ENCODE results near the gene MCF2L. TPM values are rescaled to one million over a fixed set of nuclear protein-coding genes. Genes with fewer than 3 reads are reported as not detected.

Gene MCF2L
- total RNA-seq, 2 donors from 2014 or later: 48.0 to 49.9 TPM

- peaks cover 8% of the 10 kb centered on the region for H3K4me1 ChIP-seq (ENCODE audit: control insufficient read depth, insufficient read depth, low read length)
- H3K9me3 Mint-ChIP-seq: no peaks in the 10 kb centered on the region
- WGBS, 2 experiments (ENCODE audit: insufficient coverage in 1 of 2, insufficient read length in 1 of 2): 91 to 93% methylated on average over 14 to 19 of the region's 19 CpGs
- no peak overlapping the region for H3K4me3 ChIP-seq (ENCODE audit: low read length)
- H3K9me3 ChIP-seq (ENCODE audit: control insufficient read depth, low read length): no peaks in the 10 kb centered on the region
- no peaks in the 10 kb centered on the region for H3K36me3 ChIP-seq (ENCODE audit: control insufficient read depth, insufficient read depth, low read length)
- no peak for TF ChIP-seq CTCF (conservative IDR thresholded peaks at IDR 0.05)
- H3K27ac ChIP-seq (ENCODE audit: low read depth, low read length): no peak overlapping the region
- H3K9ac ChIP-seq (ENCODE audit: extremely low read depth, low read length, poor library complexity, severe bottlenecking): no peak overlapping the region
- no peak overlapping the region for H3K27ac Mint-ChIP-seq
- peaks cover 3% of the 10 kb centered on the region for H3K36me3 Mint-ChIP-seq (ENCODE audit: low read depth)
- H3K4me3 Mint-ChIP-seq: no peak overlapping the region
- peaks cover 11% of the 10 kb centered on the region for H3K27me3 Mint-ChIP-seq (ENCODE audit: insufficient read depth)
- peaks cover 7% of the 10 kb centered on the region for H3K27me3 ChIP-seq (ENCODE audit: control insufficient read depth, insufficient read depth, low read length, poor library complexity, severe bottlenecking)
- DNase-seq: no peak
- H3K4me1 Mint-ChIP-seq: peaks cover 12% of the 10 kb centered on the region
Measured at GRCh38 chr13:113120300-113121182, 151.5 kb downstream of the MCF2L start.

GRCh38 chr13:113121183-113121927 is 152.3 kb downstream of the MCF2L start:
- no peak overlapping the region for H3K9ac ChIP-seq (ENCODE audit: extremely low read depth, low read length, poor library complexity, severe bottlenecking)
- H3K36me3 ChIP-seq (ENCODE audit: control insufficient read depth, insufficient read depth, low read length): no peaks in the 10 kb centered on the region
- 95 to 96% methylated on average over 13 to 24 of the region's 24 CpGs for WGBS, 2 experiments (ENCODE audit: insufficient coverage in 1 of 2, insufficient read length in 1 of 2)
- peaks cover 8% of the 10 kb centered on the region for H3K4me1 ChIP-seq (ENCODE audit: control insufficient read depth, insufficient read depth, low read length)
- TF ChIP-seq CTCF (conservative IDR thresholded peaks at IDR 0.05): no peak
- H3K9me3 Mint-ChIP-seq: no peaks in the 10 kb centered on the region
- no peaks in the 10 kb centered on the region for H3K9me3 ChIP-seq (ENCODE audit: control insufficient read depth, low read length)
- no peak overlapping the region for H3K27ac ChIP-seq (ENCODE audit: low read depth, low read length)
- H3K27me3 Mint-ChIP-seq (ENCODE audit: insufficient read depth): peaks cover 11% of the 10 kb centered on the region
- no peak overlapping the region for H3K4me3 Mint-ChIP-seq
- H3K4me3 ChIP-seq (ENCODE audit: low read length): no peak overlapping the region
- no peak overlapping the region for H3K27ac Mint-ChIP-seq
- peaks cover 7% of the 10 kb centered on the region for H3K27me3 ChIP-seq (ENCODE audit: control insufficient read depth, insufficient read depth, low read length, poor library complexity, severe bottlenecking)
- peak; percentile 38 for DNase-seq
- H3K36me3 Mint-ChIP-seq (ENCODE audit: low read depth): peaks cover 4% of the 10 kb centered on the region
- H3K4me1 Mint-ChIP-seq: peaks cover 12% of the 10 kb centered on the region

- no peak for DNase-seq
- H3K27me3 Mint-ChIP-seq (ENCODE audit: insufficient read depth): peaks cover 9% of the 10 kb centered on the region
- no peak for TF ChIP-seq CTCF (conservative IDR thresholded peaks at IDR 0.05)
- H3K4me3 ChIP-seq (ENCODE audit: low read length): no peak overlapping the region
- peaks cover 8% of the 10 kb centered on the region for H3K4me1 ChIP-seq (ENCODE audit: control insufficient read depth, insufficient read depth, low read length)
- peaks cover 12% of the 10 kb centered on the region for H3K4me1 Mint-ChIP-seq
- H3K4me3 Mint-ChIP-seq: no peak overlapping the region
- H3K36me3 ChIP-seq (ENCODE audit: control insufficient read depth, insufficient read depth, low read length): no peaks in the 10 kb centered on the region
- H3K36me3 Mint-ChIP-seq (ENCODE audit: low read depth): peaks cover 4% of the 10 kb centered on the region
- 93 to 98% methylated on average over 13 to 16 of the region's 16 CpGs for WGBS, 2 experiments (ENCODE audit: insufficient coverage in 1 of 2, insufficient read length in 1 of 2)
- H3K27ac Mint-ChIP-seq: peak overlapping the region; percentile 74
- H3K9ac ChIP-seq (ENCODE audit: extremely low read depth, low read length, poor library complexity, severe bottlenecking): no peak overlapping the region
- H3K9me3 ChIP-seq (ENCODE audit: control insufficient read depth, low read length): no peaks in the 10 kb centered on the region
- H3K27me3 ChIP-seq (ENCODE audit: control insufficient read depth, insufficient read depth, low read length, poor library complexity, severe bottlenecking): peaks cover 7% of the 10 kb centered on the region
- H3K27ac ChIP-seq (ENCODE audit: low read depth, low read length): no peak overlapping the region
- no peaks in the 10 kb centered on the region for H3K9me3 Mint-ChIP-seq
Measured at GRCh38 chr13:113121928-113122471, 153.0 kb downstream of the MCF2L start.
